GM18907 (cell line): Measurements from ENCODE around the gene HOMER3.
"Not testable (repeated sequence)": the region's sequence is repeated elsewhere in the genome, so short reads cannot be mapped to it uniquely, and the experiment has no call there.

Experiments used
- ATAC-seq: cut with Tn5 transposase; IDR thresholded peaks from one replicate; pipeline ENCODE4 v1.9.1; 2021; ENCODE audit warnings: mild to moderate bottlenecking, moderate library complexity; ENCODE audit not compliant: unreplicated experiment

HOMER3 gene

DNA sequence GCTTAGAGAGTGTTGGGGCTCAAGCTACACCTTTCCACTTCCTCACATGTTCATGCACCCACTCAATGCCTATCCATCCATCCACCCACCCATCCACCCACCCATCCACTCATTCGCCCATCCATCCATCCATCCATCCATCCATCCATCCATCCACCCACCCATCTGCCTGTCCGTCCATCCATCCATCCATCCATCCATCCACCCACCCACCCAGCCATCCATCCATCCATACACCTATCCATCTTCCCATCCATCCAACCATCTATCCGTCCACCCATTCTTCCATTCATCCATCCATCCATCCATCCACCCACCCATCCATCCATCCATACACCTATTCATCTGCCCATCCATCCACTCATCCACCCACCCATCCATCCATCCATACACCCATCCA, 13.1 kb upstream of the HOMER3 start:
- ATAC-seq: no peak

DNA sequence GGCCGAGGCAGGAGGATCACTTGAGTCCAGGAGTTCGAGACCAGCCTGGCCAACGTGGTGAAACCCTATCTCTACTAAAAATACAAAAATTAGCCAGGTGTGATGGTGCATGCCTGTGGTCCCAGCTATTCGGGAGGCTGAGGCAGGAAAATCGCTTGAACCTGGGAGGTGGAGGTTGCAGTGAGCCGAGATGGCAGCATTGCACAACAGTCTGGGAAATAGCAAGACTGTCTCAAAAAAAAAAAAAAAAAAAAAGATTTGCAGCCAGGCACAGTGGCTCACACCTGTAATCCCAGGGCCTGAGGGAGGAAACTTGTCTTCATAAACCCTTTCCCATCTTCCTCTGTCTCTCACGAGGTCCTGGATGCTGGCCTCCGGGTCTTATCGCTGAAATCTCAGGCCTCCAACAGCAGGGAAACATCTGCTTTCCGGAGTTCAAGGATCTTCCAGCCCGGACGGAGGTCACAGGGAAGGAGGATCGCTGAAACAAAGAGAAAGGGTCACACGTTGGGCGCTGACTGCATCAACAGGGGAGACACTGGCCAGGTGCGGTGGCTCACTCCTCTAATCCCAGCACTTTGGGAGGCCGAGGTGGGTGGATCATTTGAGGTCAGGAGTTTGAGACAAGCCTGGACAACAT, 11.5 kb upstream of the HOMER3 start:
- ATAC-seq: not testable (repeated sequence)

DNA sequence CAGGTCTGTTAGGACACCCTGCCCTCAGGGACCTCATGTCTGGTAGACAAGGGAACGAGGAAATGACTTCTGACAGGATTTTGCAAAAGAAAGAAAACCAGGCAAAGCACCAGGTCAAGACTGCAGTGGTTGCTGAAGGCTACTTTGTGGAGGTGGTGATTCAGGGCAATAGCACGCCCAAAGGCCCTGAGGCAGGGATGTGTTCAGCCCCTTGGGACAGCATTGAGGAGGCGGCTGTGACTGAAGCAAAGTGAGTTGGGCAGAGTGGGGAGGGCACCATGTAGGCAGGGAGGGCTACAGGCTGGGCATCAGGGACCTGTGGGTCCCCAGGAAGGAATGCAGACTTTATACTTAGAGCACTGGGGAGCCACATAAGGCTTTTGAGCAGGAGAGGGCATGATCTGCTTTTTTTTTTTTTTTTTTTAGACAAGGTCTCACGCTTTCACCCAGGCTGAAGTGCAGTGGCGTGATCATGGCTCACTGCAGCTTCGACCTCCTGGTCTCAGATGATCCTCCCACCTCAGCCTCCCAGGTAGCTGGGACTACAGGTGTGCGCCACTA, 10.8 kb upstream of the HOMER3 start:
- ATAC-seq: no peak

DNA sequence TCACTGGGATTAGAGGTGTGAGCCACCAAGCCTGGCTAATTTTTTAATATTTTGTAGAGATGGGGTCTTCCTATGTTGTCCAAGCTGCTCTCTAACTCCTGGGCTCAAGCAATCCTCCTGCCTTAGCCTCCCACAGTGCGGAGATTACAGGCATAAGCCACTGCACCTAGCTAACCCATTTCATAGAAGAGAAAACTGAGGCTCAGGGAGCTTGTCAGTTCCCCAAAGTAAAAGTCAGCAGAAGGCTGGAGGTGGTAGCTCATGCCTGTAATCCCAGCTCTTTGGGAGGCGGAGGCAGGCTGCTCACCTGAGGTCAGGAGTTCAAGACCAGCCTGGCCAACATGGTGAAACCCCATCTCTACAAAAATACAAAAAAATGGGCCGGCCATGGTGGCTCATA, 8.8 kb upstream of the HOMER3 start:
- ATAC-seq: no peak

DNA sequence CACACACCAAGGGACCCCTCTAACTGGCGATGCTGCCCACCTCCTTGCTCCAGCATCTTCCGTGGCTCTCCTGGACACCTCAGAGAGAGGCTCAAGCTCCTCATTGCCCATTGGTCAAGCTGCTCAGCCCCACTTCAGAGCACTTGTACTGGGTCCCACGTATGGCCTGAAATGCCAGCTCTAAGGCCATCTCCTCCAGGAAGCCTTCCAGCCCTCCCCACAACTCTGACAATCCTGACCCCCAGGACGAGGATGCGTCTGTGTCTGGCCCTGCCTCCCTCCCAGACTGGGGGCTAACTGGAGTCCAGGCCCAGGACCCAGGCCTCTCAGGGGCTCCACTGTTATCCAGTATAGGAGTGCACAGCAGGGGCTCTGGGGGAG, 7.9 kb upstream of the HOMER3 start:
- no peak for ATAC-seq

DNA sequence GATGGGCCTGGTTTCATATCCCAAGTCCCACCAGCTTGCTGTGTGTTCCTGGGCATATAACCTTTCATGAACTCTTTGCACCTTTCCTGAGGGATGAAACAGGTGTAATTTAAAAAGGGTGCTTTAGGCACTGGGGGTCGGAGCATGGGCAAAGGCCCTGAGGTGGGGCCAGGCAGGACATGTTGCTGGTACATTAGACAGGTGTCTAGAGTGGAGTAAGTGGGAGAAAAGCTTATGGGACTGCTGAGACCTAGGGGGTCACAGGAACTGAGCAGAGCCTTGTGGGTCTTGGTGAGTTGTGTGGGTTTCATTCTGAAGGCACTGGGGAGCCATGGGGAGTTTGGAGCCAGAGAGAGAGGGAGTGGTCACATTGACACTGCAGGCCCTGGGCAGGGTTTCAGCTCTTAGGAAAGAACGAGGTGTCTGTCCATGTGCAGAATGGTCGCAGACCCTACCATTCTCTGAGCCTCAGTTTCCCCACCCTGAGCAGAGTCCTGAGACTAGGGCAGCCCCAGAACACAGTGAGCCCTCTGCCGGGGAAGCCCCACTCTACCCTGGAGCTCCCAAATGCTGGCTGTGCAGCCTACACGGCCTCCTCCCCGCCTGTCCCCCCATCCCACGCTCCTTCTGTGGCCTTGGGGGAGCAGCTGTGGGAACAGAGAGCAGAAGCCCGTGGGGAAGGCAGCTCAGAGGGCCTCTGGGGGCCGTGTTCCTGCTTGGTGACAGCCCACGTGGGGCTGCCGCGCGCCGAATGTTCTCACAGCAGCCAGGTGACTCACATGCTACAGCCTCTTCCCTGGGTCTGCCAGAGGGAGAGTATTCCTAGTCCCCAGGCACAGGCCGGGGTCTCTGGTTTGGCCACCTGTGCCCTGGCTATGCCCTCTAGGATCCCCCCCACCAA, 7.3 kb upstream of the HOMER3 start:
- ATAC-seq: no peak

DNA sequence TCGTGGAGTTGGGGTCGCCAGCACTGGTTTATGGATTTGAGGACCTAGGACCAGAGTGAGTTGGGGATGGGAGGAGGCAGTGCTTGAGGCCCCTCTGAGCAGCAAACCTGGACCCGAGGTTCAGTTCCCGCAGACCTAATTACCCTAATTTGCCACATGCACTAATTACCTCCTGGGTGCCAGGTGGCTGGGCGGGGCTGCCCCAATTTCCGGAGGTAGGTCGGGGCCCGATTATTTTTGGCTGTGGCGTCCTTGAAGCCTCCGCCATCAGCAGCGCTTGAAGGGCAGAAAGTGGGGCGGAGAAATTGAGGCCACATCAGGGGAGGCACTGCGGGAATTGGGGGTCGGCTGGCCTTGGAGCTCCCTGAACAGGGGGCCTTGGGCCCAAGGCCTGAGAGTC, 5.9 kb upstream of the HOMER3 start:
- ATAC-seq: no peak

DNA sequence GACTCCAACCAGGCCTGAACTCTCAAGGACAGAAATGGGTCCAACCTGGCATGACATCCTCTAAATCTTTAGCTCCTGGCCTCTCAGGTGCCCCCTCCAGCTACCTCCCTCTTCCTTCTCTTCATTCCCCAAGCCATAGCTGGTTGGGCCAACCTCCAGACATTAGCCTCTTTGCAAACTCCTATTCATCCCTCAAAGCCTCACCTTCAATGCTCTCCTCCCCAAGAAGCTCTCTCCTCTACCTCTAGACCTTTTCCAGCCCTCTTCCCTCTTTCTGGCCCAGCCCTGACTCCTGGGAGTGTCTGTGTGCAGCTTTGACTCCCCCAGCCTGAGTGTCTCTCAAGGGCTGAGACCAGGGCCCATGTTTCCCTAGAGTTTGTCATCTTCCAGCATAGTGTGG, 5.3 kb upstream of the HOMER3 start:
- ATAC-seq: no peak

DNA sequence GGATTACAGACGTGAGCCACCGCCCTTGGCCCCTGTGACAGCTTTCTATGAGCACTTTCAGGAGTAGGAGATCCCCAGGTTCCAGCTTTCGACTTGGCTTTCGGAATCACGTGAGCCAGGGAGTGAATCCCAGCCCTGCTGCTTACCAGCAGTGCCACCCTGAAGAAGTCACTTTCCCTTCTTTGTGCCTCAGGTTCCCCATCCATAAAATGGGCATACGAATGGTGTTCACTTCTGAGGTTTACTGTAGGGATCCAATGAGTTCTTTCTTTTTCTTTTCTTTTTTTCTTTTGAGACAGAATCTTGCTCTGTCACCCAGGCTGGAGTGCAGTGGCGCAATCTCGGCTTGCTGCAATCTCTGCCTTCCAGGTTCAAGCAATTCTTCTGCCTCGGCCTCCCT, 4.3 kb upstream of the HOMER3 start:
- no peak for ATAC-seq

DNA sequence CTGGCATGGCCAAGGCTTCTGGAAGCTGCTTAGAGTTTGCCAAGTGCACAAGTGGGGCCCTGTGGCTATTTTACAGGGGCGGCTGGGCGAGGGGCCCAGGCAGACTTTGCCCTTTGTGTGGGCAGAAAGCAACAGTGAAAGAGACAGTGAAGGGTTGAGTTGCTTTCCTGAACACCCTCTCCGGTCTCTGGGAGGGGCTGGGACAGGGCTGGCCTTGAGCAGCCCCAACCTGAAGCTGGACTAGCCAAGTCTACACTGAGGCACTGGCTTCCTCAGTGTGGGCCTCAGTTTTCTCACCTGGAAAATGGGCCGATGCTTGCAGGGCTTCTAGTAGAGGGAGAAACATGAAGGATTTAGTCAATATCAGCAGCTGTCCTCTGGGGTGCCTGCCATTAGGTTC, 2.4 kb upstream of the HOMER3 start:
- ATAC-seq: no peak

DNA sequence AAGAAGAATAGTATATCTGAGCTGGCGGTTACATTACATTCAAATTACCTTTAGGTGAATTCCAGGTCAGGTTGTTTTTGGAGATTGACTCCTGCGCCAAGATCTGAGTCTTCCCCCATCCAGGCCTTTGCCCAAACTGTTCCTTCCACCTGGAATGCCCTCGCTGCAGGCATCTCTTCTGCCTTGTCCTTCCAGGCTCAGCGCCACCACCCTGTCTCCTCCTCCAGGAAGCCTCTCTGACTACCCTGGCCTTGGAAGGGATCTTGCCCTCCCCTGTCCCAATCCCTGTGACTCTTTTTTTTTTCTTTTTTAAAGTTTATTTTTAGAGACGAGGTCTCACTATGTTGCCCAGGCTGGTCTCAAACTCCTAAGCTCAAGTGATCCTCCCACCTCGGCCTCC, 1.7 kb upstream of the HOMER3 start:
- ATAC-seq: no peak

DNA sequence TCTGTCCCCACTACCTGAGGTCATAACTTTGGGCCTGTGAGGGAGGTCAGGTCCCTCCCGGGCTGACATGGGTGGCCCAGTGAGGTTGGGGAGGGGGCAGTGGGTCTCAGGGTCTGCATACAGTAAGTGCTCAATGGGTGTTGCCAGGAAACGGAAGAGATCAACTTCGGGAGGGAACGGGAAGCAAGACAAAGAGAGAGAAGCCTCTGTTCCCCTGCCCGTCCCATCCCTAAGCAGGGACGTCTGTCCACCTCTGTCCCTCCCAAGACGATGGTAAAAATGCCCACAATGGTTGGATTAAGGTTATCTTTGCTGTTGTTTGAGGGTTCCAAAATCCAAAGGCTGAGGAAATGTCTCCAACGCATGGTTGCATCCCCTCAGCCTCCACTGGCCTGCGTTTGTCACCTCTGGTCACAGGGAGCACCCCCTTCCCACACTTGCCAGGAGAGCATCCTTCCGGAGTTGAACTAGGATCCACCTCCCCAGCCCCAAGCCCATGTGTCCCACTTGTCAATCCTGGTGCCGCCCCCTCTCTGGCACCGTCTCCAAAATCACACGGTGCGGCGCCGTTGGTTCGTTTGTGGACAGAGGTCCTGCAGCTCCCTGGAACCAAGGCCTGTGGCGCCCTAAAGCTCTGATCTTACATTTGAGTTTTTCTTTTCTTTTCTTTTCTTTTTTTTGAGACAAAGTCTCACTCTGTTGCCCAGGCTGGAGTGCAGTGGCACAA, 774 bp upstream of the HOMER3 start:
- ATAC-seq: no peak

DNA sequence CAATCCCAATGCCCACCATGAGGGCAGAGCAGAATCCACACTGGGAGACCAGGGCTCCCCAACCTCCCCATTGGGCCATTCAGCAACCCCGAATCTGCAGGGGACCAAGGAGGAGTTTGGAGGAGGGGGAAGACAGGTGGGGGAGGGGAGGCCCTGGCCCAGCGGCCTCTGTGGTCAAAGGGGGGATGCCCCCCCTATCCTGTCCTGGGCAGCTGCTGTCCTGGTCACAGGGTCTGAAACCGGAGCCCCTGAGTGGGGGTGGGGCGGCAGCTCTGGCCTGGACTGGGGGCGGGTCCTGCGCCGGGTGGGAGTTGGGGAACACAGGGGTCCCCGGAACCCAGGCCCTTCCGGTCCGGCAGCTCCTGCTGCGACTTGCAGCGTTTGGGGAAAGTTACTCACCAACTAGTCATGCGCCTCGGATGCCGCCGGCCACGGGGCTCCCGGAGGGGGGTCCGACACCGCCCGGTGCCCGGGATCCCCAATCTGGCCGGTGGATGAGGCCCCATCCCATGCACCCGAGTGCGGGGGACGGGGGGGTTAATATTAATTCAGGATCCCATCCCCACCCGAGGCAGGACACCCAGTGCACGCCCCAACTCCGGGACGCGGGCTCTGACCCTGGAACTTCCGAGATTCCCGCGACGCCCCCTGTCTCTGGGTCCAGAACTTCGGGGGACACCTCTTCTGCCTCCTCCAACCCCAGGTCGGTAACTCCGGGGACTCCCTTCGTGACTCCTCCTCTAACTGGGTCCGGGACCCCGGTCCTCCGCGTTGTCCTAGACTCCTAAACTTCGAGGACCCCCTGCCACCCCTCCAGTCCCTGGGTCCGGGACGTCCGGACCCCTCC, 872 bp downstream of the HOMER3 start:
- ATAC-seq: no peak

DNA sequence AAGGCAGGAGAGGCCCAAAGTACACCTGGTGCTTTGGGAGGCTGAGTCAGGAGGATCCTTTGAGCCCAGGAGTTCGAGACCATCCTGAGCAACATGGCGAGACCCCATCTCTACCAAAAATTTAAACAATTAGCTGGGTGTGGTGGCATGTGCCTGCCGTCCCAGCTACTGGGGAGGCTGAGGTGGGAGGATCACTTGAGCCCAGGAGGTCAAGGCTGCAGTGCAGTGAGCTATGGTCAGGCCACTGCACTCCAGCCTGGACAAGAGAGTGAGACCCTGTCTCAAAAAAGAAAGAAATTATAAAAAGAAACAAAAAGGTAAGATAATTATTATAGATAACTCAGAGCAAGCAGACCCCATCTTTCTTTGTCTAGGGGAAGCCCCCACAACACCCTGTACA, 1.9 kb downstream of the HOMER3 start:
- ATAC-seq: no peak

DNA sequence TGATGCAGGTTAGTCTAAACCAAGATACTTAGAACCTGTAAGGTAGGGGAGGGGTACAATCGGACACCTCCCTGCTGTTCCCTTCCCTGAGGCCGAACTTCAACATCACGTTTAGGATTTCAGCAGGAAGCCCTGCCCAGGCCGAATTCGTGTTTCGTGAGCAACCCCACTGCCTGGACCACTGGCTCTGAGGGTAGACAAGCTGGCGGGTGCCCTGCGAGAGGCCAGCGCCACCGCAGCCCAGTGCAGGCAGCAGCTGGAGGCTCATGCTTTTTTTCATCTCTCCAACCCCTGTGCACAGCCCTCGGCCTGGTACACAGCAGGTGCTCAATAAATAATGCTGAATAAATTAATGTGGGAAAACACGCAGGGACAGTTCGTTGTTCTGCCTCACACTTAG, 7.7 kb downstream of the HOMER3 start:
- ATAC-seq: no peak

DNA sequence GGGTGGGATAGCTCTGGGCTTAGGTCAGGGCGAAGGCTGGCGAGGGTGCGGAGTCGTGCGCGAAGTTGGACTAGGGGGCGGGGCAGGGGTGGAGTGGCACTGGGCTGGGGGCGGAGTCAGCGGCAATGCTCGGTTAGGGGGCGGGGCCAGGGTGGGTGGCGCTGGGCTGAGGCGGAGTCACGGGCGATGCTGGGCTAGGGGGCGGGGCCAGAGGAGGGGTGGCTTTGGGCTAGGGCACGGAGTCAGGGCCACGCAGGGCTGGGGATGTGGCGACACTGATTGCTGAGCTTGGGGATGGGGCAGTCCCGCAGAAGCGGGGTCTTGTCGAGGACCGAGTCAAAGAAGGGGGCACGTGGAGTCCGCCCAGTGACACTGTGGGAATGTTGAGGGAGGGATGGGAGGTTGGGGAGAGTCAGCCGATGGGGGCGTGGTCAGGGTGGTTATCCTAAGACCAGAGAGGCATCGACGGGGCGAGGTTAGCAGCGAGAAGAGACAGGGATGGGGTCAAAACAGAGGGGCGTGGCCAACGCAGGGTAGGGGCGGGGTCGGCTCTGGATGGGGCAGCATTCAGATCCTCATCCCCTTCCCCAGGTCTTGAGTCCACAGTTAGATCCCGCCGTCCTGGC, 8.7 kb downstream of the HOMER3 start:
- ATAC-seq: no peak

DNA sequence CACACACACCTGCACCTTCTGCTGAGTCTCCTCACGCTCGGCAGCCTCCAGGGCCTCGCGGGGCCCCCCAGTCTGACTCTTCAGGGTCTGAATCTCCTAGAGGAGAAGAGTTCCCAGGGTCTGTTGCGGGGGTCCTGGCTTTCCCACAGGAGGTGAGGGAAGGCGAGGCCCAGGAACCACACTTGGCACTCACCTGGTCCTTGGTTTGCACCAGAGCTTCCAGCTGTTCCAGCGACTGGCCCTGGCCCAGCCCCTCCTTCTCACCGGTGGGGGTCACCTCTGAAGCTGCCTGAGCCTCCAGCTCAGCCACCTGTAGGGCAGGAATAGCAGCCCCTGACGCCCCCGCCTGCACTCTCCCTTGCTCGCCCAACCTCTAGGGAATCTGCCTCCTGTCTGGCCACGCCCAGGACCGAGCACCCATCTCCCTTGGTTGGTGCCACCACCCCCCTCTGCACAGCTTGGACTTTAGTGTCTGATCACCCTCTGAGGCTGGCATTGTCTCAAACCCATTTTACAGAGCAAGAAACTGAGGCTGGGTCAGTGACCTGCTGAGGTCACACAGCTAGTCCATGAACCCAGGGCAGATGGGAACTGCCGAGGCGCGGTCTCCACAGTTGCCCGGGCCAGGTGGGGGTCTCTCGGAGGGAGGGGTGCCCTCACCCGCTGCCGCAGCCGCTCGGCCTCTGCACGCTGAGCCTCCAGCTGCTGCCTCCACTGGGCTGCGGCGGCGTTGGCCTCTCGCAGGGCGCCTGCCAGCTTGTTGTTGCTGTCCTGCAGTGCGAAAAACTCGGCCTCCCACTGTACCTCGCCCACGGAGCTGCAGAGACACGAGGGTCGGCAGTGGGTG, 9.5 kb downstream of the HOMER3 start:
- ATAC-seq: no peak

DNA sequence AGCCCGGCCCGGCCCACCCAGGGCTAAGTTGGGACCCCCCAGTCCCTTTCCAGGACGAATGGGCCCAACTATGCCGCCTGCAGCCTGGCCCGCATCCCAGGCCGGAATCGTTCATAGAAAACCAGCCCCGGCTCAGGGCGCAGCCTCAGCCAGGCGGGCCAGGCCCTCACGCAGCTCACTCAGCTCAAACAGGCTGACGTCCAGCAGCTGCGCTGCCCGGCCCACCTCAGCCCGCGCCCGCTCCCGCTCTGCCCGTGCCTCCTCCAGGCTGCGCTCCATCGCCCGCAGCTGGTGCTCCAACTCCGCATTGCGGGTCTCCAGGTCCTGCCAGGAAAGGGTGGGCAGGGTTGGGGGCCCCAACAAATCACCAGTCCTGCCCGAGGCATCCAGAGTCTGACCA, 11.7 kb downstream of the HOMER3 start:
- no peak for ATAC-seq

DNA sequence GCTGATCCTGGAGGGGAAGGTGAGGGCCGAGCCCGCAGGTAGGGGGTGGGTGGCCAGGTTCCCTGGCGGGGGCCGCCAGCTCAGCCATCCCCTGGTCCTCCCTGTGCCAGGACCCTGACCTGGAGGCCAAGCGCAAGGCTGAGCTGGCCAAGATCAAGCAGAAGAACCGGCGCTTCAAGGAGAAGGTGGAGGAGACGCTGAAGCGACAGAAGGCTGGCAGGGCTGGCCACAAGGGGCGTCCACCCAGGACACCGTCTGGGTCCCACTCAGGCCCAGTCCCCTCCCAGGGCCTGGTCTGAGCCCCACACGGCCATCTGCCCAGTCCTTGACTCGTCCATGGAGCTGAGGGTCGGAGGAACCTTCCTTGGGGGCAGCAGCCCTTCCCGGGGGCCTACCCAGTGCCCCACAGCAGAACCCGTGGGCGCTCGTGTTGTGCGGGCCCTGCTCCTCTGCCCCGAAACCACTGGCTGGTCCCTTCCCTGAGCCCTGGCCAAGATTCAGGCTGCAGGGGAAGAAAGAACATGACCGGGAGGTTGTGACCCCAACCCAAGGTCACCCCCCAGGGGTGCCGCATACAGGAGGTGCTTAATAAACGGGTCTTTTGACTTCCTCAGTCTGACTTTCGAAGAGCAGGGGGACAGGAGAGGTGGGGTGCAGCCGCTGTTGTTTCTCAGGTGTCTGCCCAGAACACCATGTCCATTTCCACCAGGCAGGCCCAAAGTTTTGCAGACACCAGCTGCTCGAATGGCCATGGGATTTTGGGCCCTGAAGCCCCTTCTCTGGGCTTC, 12.8 kb downstream of the HOMER3 start:
- no peak for ATAC-seq
